A549 (cell line): ENCODE data around the gene CDH4. TPM values are rescaled to one million over a fixed set of nuclear protein-coding genes. Genes with fewer than 3 reads are reported as not detected.

Experiments used
- ATAC-seq, 2 experiments: fragments of 200-7000 bp in 1 of 2; fragments of >200 bp in 1 of 2; cut with Nextera tagmentation in 1 of 2; cut with Tn5 transposase in 1 of 2; 3 replicates each; pipeline versions ENCODE4 v1.8.0 to v1.9.1; 2018 to 2020; ENCODE audit warnings: mild to moderate bottlenecking in 1 of 2, moderate library complexity in 1 of 2
- CTCF ChIA-PET: fragments of 300-600 bp; sonication (Branson Sonifier 250); formaldehyde crosslinking; extraction: SDS; loops from one replicate; lab custom pipeline; 2021; ENCODE audit warnings: antibody characterized with exemption, inconsistent platforms; lab: Yijun Ruan, JAX
- POLR2A ChIA-PET: fragments of 350-600 bp; formaldehyde crosslinking; extraction: SDS; loops from one replicate; lab custom pipeline; 2021; ENCODE audit warnings: antibody characterized with exemption, inconsistent platforms; lab: Yijun Ruan, JAX
- DNase-seq, 2 experiments: peaks; one replicate each; pipeline versions ENCODE4 v3.0.0 to v3.0.0-alpha.2; 2011 to 2016; ENCODE audit warnings: low read depth in 1 of 2, low spot score in 1 of 2
- FAIRE-seq: peaks from 2 replicates; lab custom pipeline; 2011; peaks lifted over from hg19 to GRCh38; lab: Jason Lieb, UNC
- H3K27ac ChIP-seq, 2 experiments: fragments of >200 bp; sonication (Bioruptor Twin); formaldehyde crosslinking; 3 replicates each; pipeline ENCODE4 v1.5.1; 2016 to 2017
- H3K4me1 ChIP-seq: fragments of >200 bp; sonication (Bioruptor Twin); formaldehyde crosslinking; 3 replicates; pipeline ENCODE4 v1.6.1; 2016
- H3K4me2 ChIP-seq: fragments of >200 bp; sonication (Bioruptor Twin); formaldehyde crosslinking; 3 replicates; pipeline ENCODE4 v1.6.1; 2016
- H3K4me3 ChIP-seq: fragments of >200 bp; sonication (Bioruptor Twin); formaldehyde crosslinking; 3 replicates; pipeline ENCODE4 v1.5.1; 2016
- H3K9me3 ChIP-seq: fragments of >200 bp; sonication (Bioruptor Twin); formaldehyde crosslinking; 3 replicates; pipeline ENCODE4 v1.6.1; 2016
- CBX2 ChIP-seq: fragments of 200-600 bp; sonication (generic); IDR thresholded peaks from 2 replicates; pipeline ENCODE4 v1.6.1; 2016; ENCODE audit warnings: low read depth, mild to moderate bottlenecking, borderline replicate concordance
- CHD2 ChIP-seq: fragments of 150-350 bp; IDR thresholded peaks from 2 replicates; pipeline ENCODE4 v1.6.1; 2014; ENCODE audit warnings: low read length; ENCODE audit not compliant: partially characterized antibody
- E2F6 ChIP-seq: IDR thresholded peaks from 2 replicates; pipeline ENCODE4 v1.6.1; 2012; ENCODE audit warnings: low read depth, borderline replicate concordance
- EHF ChIP-seq: fragments of 250-450 bp; sonication (Bioruptor Pico); IDR thresholded peaks from 2 replicates; pipeline ENCODE4 v1.5.0; 2020; ENCODE audit warnings: mild to moderate bottlenecking
- EHMT2 ChIP-seq: fragments of 200-600 bp; sonication (generic); IDR thresholded peaks from 2 replicates; pipeline ENCODE4 v1.6.1; 2016; ENCODE audit warnings: antibody characterized with exemption, low read depth, mild to moderate bottlenecking, moderate library complexity
- EP300 ChIP-seq, 2 experiments: fragments of >200 bp; sonication (Bioruptor Twin); formaldehyde crosslinking; IDR thresholded peaks; 2 replicates in 1 of 2; 3 replicates in 1 of 2; pipeline ENCODE4 v1.6.1; 2016 to 2017
- ESRRA ChIP-seq: fragments of 150-350 bp; IDR thresholded peaks from 2 replicates; pipeline ENCODE4 v1.6.1; 2014; ENCODE audit warnings: mild to moderate bottlenecking, low read length, borderline replicate concordance
- FOSB ChIP-seq: fragments of 250-450 bp; sonication (Bioruptor Pico); IDR thresholded peaks from 2 replicates; pipeline ENCODE4 v1.5.0; 2020; ENCODE audit warnings: mild to moderate bottlenecking, moderate library complexity
- FOXS1 ChIP-seq: fragments of 250-450 bp; sonication (Bioruptor Pico); IDR thresholded peaks from 2 replicates; pipeline ENCODE4 v1.5.0; 2020; ENCODE audit warnings: mild to moderate bottlenecking, moderate library complexity
- GATA3 ChIP-seq: IDR thresholded peaks from 2 replicates; pipeline ENCODE4 v1.6.1; 2012; ENCODE audit warnings: borderline replicate concordance
- HES2 ChIP-seq: fragments of >200 bp; sonication (Bioruptor Twin); formaldehyde crosslinking; IDR thresholded peaks from 2 replicates; pipeline ENCODE4 v1.6.1; 2016
- HEYL ChIP-seq: fragments of 250-450 bp; sonication (Bioruptor Pico); IDR thresholded peaks from 2 replicates; pipeline ENCODE4 v1.8.0; 2021; ENCODE audit warnings: mild to moderate bottlenecking, moderate library complexity
- HMGXB4 ChIP-seq: fragments of 250-450 bp; sonication (Bioruptor Pico); IDR thresholded peaks from 2 replicates; pipeline ENCODE4 v1.5.0; 2021; ENCODE audit warnings: mild to moderate bottlenecking, moderate library complexity, borderline replicate concordance
- HOXA7 ChIP-seq: fragments of 250-450 bp; sonication (Bioruptor Pico); IDR thresholded peaks from 2 replicates; pipeline ENCODE4 v1.5.0; 2020; ENCODE audit warnings: mild to moderate bottlenecking, moderate library complexity
- HOXB5 ChIP-seq: fragments of 250-450 bp; sonication (Bioruptor Pico); IDR thresholded peaks from 2 replicates; pipeline ENCODE4 v1.5.0; 2020; ENCODE audit warnings: mild to moderate bottlenecking, moderate library complexity
- JUNB ChIP-seq: fragments of >200 bp; sonication (Bioruptor Twin); formaldehyde crosslinking; IDR thresholded peaks from 2 replicates; pipeline ENCODE4 v1.6.1; 2016
- KDM1A ChIP-seq: fragments of 200-600 bp; sonication (generic); IDR thresholded peaks from 2 replicates; pipeline ENCODE4 v1.6.1; 2016; ENCODE audit warnings: low read depth, mild to moderate bottlenecking
- KDM5A ChIP-seq: fragments of 200-600 bp; sonication (generic); IDR thresholded peaks from 2 replicates; pipeline ENCODE4 v1.6.1; 2016; ENCODE audit warnings: antibody characterized with exemption, mild to moderate bottlenecking
- MAFK ChIP-seq: fragments of 450-650 bp; IDR thresholded peaks from 2 replicates; pipeline ENCODE4 v1.6.1; 2014; ENCODE audit not compliant: partially characterized antibody
- MAZ ChIP-seq: fragments of 150-350 bp; IDR thresholded peaks from 2 replicates; pipeline ENCODE4 v1.6.1; 2014; ENCODE audit warnings: antibody characterized with exemption, low read depth, low read length, borderline replicate concordance
- NFE2L2 ChIP-seq: fragments of 150-350 bp; conservative IDR thresholded peaks from 2 replicates; pipeline ENCODE4 v1.6.1; 2014; ENCODE audit warnings: low read length
- NR3C1 ChIP-seq: fragments of >200 bp; sonication (Bioruptor Twin); formaldehyde crosslinking; IDR thresholded peaks from 3 replicates; pipeline ENCODE4 v1.6.1; 2017
- PHF8 ChIP-seq: fragments of 200-600 bp; sonication (generic); IDR thresholded peaks from 2 replicates; pipeline ENCODE4 v1.6.1; 2016; ENCODE audit warnings: low read depth, mild to moderate bottlenecking, antibody characterized with exemption, moderate library complexity, borderline replicate concordance
- RAD21 ChIP-seq, 2 experiments: fragments of >200 bp in 1 of 2; sonication (Bioruptor Twin) in 1 of 2; formaldehyde crosslinking in 1 of 2; IDR thresholded peaks in 1 of 2; conservative IDR thresholded peaks in 1 of 2; 2 replicates in 1 of 2; 3 replicates in 1 of 2; pipeline ENCODE4 v1.6.1; 2012 to 2018; ENCODE audit warnings: inconsistent platforms in 1 of 2
- RCOR1 ChIP-seq: fragments of 150-350 bp; IDR thresholded peaks from 2 replicates; pipeline ENCODE4 v1.6.1; 2014; ENCODE audit warnings: antibody characterized with exemption, low read length, low read depth
- RNF2 ChIP-seq: fragments of 200-600 bp; sonication (generic); IDR thresholded peaks from 2 replicates; pipeline ENCODE4 v1.6.1; 2016; ENCODE audit warnings: low read depth, mild to moderate bottlenecking, antibody characterized with exemption, moderate library complexity, borderline replicate concordance
- SMC3 ChIP-seq: fragments of >200 bp; sonication (Bioruptor Twin); formaldehyde crosslinking; IDR thresholded peaks from 3 replicates; pipeline ENCODE4 v1.6.1; 2018; ENCODE audit warnings: inconsistent platforms
- TFCP2L1 ChIP-seq: fragments of 250-450 bp; sonication (Bioruptor Pico); IDR thresholded peaks from 2 replicates; pipeline ENCODE4 v1.5.0; 2021; ENCODE audit warnings: mild to moderate bottlenecking
- TP53 ChIP-seq: fragments of 250-450 bp; sonication (Bioruptor Pico); IDR thresholded peaks from 2 replicates; pipeline ENCODE4 v1.5.0; 2021; ENCODE audit warnings: mild to moderate bottlenecking, moderate library complexity
- ZC3H11A ChIP-seq: fragments of 450-650 bp; IDR thresholded peaks from 2 replicates; pipeline ENCODE4 v1.6.1; 2014; ENCODE audit warnings: antibody characterized with exemption, mild to moderate bottlenecking
- ZFP36 ChIP-seq: fragments of 450-650 bp; IDR thresholded peaks from 2 replicates; pipeline ENCODE4 v1.6.1; 2014; ENCODE audit warnings: borderline replicate concordance; ENCODE audit not compliant: partially characterized antibody
- WGBS: methylation state at CpG from one replicate; pipeline ENCODE4 v1.1.6; 2017; ENCODE audit errors: missing lambda C conversion rate; 5-methylcytosine and 5-hydroxymethylcytosine counted together
- polyA plus RNA-seq, 4 experiments: library from polyadenylated mRNA; depleted of rRNA in 3 of 4; stranded (reverse); fragments of >200 nt; fragmentation: RNase III in 1 of 4; extraction: RNeasy Plus Mini Kit Qiagen cat#74134 plus additional on column Dnase treatment in 1 of 4; gene quantifications; 2 replicates in 3 of 4; 3 replicates in 1 of 4; pipeline ENCODE4 v1.2.3, GENCODE V29; 2011 to 2017
- TF ChIP-seq, protein P1 (sequence below): fragments of 450-650 bp; IDR thresholded peaks from 2 replicates; pipeline ENCODE4 v1.6.1; 2014; ENCODE audit warnings: antibody characterized with exemption

Gene CDH4
- polyA plus RNA-seq, 2 of the 4 experiments (the other 2 are of a cell fraction), result 3.4 to 10.3 TPM

GRCh38 chr20:61508301-61509096 lies 256.4 kb downstream of the CDH4 start (continued):
- TF ChIP-seq ZFP36, result no peak
- no peak for TF ChIP-seq HEYL (CRISPR knock-in tag)
- TF ChIP-seq NR3C1, result no peak

- POLR2A ChIA-PET, result no interaction called here
- no peak for DNase-seq
- FAIRE-seq, result no peak
- TF ChIP-seq FOXS1 (CRISPR knock-in tag) (no peak), GATA3 (no peak), FOSB (CRISPR knock-in tag) (no peak), HES2 (no peak), MAZ (no peak), HOXA7 (CRISPR knock-in tag) (no peak), HMGXB4 (CRISPR knock-in tag) (no peak), RNF2 (no peak), RCOR1 (no peak), EHF (CRISPR knock-in tag) (no peak), CBX2 (no peak), EHMT2 (no peak), NFE2L2 (no peak), PHF8 (no peak), KDM1A (no peak), SMC3 (no peak), JUNB (no peak), RAD21 (conservative IDR thresholded peaks at IDR 0.05 in 1 of 2, IDR thresholded peaks at IDR 0.05 in 1 of 2) (no peak)
- TF ChIP-seq, protein P1, sequence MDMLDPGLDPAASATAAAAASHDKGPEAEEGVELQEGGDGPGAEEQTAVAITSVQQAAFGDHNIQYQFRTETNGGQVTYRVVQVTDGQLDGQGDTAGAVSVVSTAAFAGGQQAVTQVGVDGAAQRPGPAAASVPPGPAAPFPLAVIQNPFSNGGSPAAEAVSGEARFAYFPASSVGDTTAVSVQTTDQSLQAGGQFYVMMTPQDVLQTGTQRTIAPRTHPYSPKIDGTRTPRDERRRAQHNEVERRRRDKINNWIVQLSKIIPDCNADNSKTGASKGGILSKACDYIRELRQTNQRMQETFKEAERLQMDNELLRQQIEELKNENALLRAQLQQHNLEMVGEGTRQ, result no peak
- TF ChIP-seq, all 56 proteins: peak for 0
- Histone ChIP-seq H3K4me2 (no peak overlapping the region), H3K27ac (no peak overlapping the region), H3K4me3 (no peak overlapping the region), H3K4me1 (no peaks in the 10 kb centered on the region), H3K9me3 (no peaks in the 10 kb centered on the region)
- 89% methylated on average over 7 of the region's 7 CpGs for WGBS
- CTCF ChIA-PET, result interaction anchor here (0.8 kb wide), 1 partner anchor 12 kb away, joined by 3 read pairs; no protein-coding TSS in a partner anchor
- no peak for ATAC-seq
These were observed 258.8 kb downstream of the CDH4 start for GRCh38 chr20:61510778-61511330.

GRCh38 chr20:61512475-61512874 lies 260.4 kb downstream of the CDH4 start:
- ATAC-seq (no peak), DNase-seq (no peak), FAIRE-seq (no peak)
- Histone ChIP-seq H3K4me2 (no peak overlapping the region), H3K4me1 (no peaks in the 10 kb centered on the region), H3K4me3 (no peak overlapping the region), H3K27ac (no peak overlapping the region), H3K9me3 (no peaks in the 10 kb centered on the region)
- CTCF ChIA-PET, result interaction anchor here (1.4 kb wide), 1 partner anchor 12 kb away, joined by 4 read pairs; no protein-coding TSS in a partner anchor
- WGBS, result 88% methylated on average over 11 of the region's 11 CpGs
- POLR2A ChIA-PET, result no interaction called here
- TF ChIP-seq ZC3H11A (no peak), CHD2 (no peak), HOXB5 (CRISPR knock-in tag) (no peak), MAFK (no peak), EP300 (IDR thresholded peaks at IDR 0.05) (no peak), KDM5A (no peak), HMGXB4 (CRISPR knock-in tag) (no peak), ESRRA (no peak), TP53 (CRISPR knock-in tag) (no peak), ZFP36 (no peak), TFCP2L1 (CRISPR knock-in tag) (no peak), E2F6 (no peak)
